Neural cell (in vitro differentiated cells): ENCODE measurements around the gene ASB4. TPM values are rescaled to one million over a fixed set of nuclear protein-coding genes. Genes with fewer than 3 reads are reported as not detected.

Experiments
- H2AFZ ChIP-seq: fragments of 200-600, 300-800 bp; sonication (generic), shearing (Covaris generic); 2 replicates; pipeline ENCODE4 v1.6.0; 2014; ENCODE audit warnings: low read depth, mild to moderate bottlenecking, antibody characterized with exemption, low read length, moderate library complexity
- H3F3A ChIP-seq: fragments of 200-600 bp; shearing (Covaris generic); 2 replicates; pipeline ENCODE4 v1.6.1; 2016; ENCODE audit warnings: mild to moderate bottlenecking, moderate library complexity, mixed read lengths, antibody characterized with exemption, low read length; ENCODE audit not compliant: insufficient read depth, poor library complexity, severe bottlenecking
- H3K27ac ChIP-seq: fragments of 200-600, 300-800 bp; sonication (generic), shearing (Covaris generic); 2 replicates; pipeline ENCODE4 v1.5.1; 2014; ENCODE audit warnings: mild to moderate bottlenecking, low read length, moderate library complexity
- H3K27me3 ChIP-seq: fragments of 300-800, 200-600 bp; sonication (generic), shearing (Covaris generic); 2 replicates; pipeline ENCODE4 v1.6.0; 2014; ENCODE audit warnings: mild to moderate bottlenecking, low read depth, low read length, moderate library complexity; ENCODE audit not compliant: insufficient read depth
- H3K36me3 ChIP-seq: fragments of 300-800, 200-600 bp; sonication (generic), shearing (Covaris generic); 2 replicates; pipeline ENCODE4 v1.5.1; 2014; ENCODE audit warnings: mild to moderate bottlenecking, antibody characterized with exemption, low read length, moderate library complexity; ENCODE audit not compliant: insufficient read depth
- H3K4me2 ChIP-seq: fragments of 300-800, 200-600 bp; sonication (generic), shearing (Covaris generic); 2 replicates; pipeline ENCODE4 v1.6.0; 2014; ENCODE audit warnings: mild to moderate bottlenecking, low read length
- H3K4me3 ChIP-seq: fragments of 300-800, 200-600 bp; sonication (generic), shearing (Covaris generic); 2 replicates; pipeline ENCODE4 v1.5.1; 2014; ENCODE audit warnings: mild to moderate bottlenecking, low read length, moderate library complexity
- H3K79me2 ChIP-seq: fragments of 200-600 bp; shearing (Covaris generic); replicated peaks from 2 replicates; pipeline ENCODE4 v1.6.0; 2014; ENCODE audit warnings: mild to moderate bottlenecking, low read length, moderate library complexity; ENCODE audit not compliant: insufficient read depth
- H3K9ac ChIP-seq: fragments of 300-800, 200-600 bp; sonication (generic), shearing (Covaris generic); 2 replicates; pipeline ENCODE4 v1.6.1; 2016; ENCODE audit warnings: mild to moderate bottlenecking, low read length, mixed read lengths
- H3K9me2 ChIP-seq: fragments of 200-600 bp; shearing (Covaris generic); 2 replicates; pipeline ENCODE4 v1.6.1; 2016; ENCODE audit warnings: mild to moderate bottlenecking, low read length, mixed read lengths; ENCODE audit not compliant: insufficient read depth
- H3K9me3 ChIP-seq: fragments of 200-600, 300-800 bp; sonication (generic), shearing (Covaris generic); 2 replicates; pipeline ENCODE4 v1.6.1; 2016; ENCODE audit warnings: mild to moderate bottlenecking, mixed run types, low read length, moderate library complexity, mixed read lengths
- H4K20me1 ChIP-seq: fragments of 200-600 bp; shearing (Covaris generic); 2 replicates; pipeline ENCODE4 v1.6.1; 2016; ENCODE audit warnings: mild to moderate bottlenecking, mixed run types; ENCODE audit not compliant: insufficient read depth
- CTCF ChIP-seq: fragments of 450-650 bp; IDR thresholded peaks from 2 replicates; pipeline ENCODE4 v1.5.1; 2014; ENCODE audit warnings: antibody characterized with exemption, mild to moderate bottlenecking, moderate library complexity; ENCODE audit not compliant: poor library complexity, severe bottlenecking
- EP300 ChIP-seq: fragments of 450-650 bp; conservative IDR thresholded peaks from 2 replicates; pipeline ENCODE4 v1.6.1; 2014; ENCODE audit warnings: antibody characterized with exemption, mild to moderate bottlenecking, moderate library complexity; ENCODE audit not compliant: poor library complexity, severe bottlenecking
- EZH2 ChIP-seq: fragments of 200-600, 300-800 bp; shearing (Covaris generic), sonication (generic); IDR thresholded peaks from 2 replicates; pipeline ENCODE4 v1.6.1; 2014; ENCODE audit warnings: antibody characterized with exemption, low read length, borderline replicate concordance, mild to moderate bottlenecking; ENCODE audit not compliant: insufficient read depth, poor library complexity, severe bottlenecking
- MXI1 ChIP-seq: fragments of 450-650 bp; conservative IDR thresholded peaks from 2 replicates; pipeline ENCODE4 v1.6.1; 2014; ENCODE audit warnings: antibody characterized with exemption, mild to moderate bottlenecking; ENCODE audit not compliant: poor library complexity, severe bottlenecking
- POLR2AphosphoS5 ChIP-seq: IDR thresholded peaks from 2 replicates; pipeline ENCODE4 v1.6.1; 2012
- RAD21 ChIP-seq: fragments of 450-650 bp; conservative IDR thresholded peaks from 2 replicates; pipeline ENCODE4 v1.6.1; 2014; ENCODE audit warnings: antibody characterized with exemption, mild to moderate bottlenecking, moderate library complexity
- REST ChIP-seq: IDR thresholded peaks from 2 replicates; pipeline ENCODE4 v1.6.1; 2012; ENCODE audit warnings: borderline replicate concordance
- SMC3 ChIP-seq: fragments of 450-650 bp; conservative IDR thresholded peaks from 2 replicates; pipeline ENCODE4 v1.6.1; 2014; ENCODE audit warnings: antibody characterized with exemption, mild to moderate bottlenecking, moderate library complexity; ENCODE audit not compliant: poor library complexity
- TAF1 ChIP-seq: IDR thresholded peaks from 2 replicates; pipeline ENCODE4 v1.6.1; 2012; ENCODE audit warnings: low read depth
- polyA minus RNA-seq: library from RNA; depleted of rRNA, polyadenylated mRNA; stranded (reverse); fragments of >200 nt; gene quantifications from 2 replicates; pipeline ENCODE4 v1.2.3, GENCODE V29; 2014
- polyA plus RNA-seq: library from polyadenylated mRNA; depleted of rRNA; stranded (reverse); fragments of >200 nt; gene quantifications from 2 replicates; pipeline ENCODE4 v1.2.3, GENCODE V29; 2014

Gene ASB4
- polyA plus RNA-seq = 0.11 and 0.56 TPM in 2 replicates
- 0.23 TPM in 1 of 2 replicates, not detected in the other for polyA minus RNA-seq

- Histone ChIP-seq H3K4me2 (no peak within 1 kb of the TSS), H3K9me3 (no peaks in the 10 kb centered on the region), H3K36me3 (no peaks in the 10 kb centered on the region), H4K20me1 (no peaks in the 10 kb centered on the region), H3K9me2 (no peaks in the 10 kb centered on the region), H3K27me3 (no peaks in the 10 kb centered on the region), H3K4me3 (no peak within 1 kb of the TSS), H2AFZ (no peak within 1 kb of the TSS), H3K27ac (no peak within 1 kb of the TSS), H3K9ac (no peak within 1 kb of the TSS), H3F3A (no peaks in the 10 kb centered on the region), H3K79me2 (no peaks in the 10 kb centered on the region)
- TF ChIP-seq TAF1 (no peak), CTCF (no peak), EP300 (no peak)
Measured at GRCh38 chr7:95485391-95486123, at the start of gene ASB4. ASB4 (plus strand) TSS chr7:95485943; CDS start chr7:95485972, 29 bp downstream.

GRCh38 chr7:95436407-95436806 is 49.3 kb upstream of the ASB4 start:
- no peaks in the 10 kb centered on the region for H3K27me3 ChIP-seq
- H2AFZ ChIP-seq = no peak overlapping the region
- no peaks in the 10 kb centered on the region for H3K79me2 ChIP-seq
- H3K4me2 ChIP-seq = no peak overlapping the region
- H4K20me1 ChIP-seq = no peaks in the 10 kb centered on the region
- no peaks in the 10 kb centered on the region for H3F3A ChIP-seq
- H3K9me3 ChIP-seq = no peaks in the 10 kb centered on the region
- no peaks in the 10 kb centered on the region for H3K9me2 ChIP-seq
- no peak overlapping the region for H3K4me3 ChIP-seq
- TF ChIP-seq RAD21 (no peak), POLR2AphosphoS5 (no peak), TAF1 (no peak), REST (no peak), EZH2 (no peak), MXI1 (no peak), CTCF (no peak), EP300 (no peak), SMC3 (no peak)
- no peak overlapping the region for H3K27ac ChIP-seq
- no peak overlapping the region for H3K9ac ChIP-seq
- no peaks in the 10 kb centered on the region for H3K36me3 ChIP-seq
